HG02678 (cell line): ENCODE data around the gene TOMM22.
"Not testable (repeated sequence)": the region's sequence is repeated elsewhere in the genome, so short reads cannot be mapped to it uniquely, and the experiment has no call there.

Source experiments
- ATAC-seq: cut with Tn5 transposase; IDR thresholded peaks from one replicate; pipeline ENCODE4 v1.9.1; 2021; ENCODE audit warnings: mild to moderate bottlenecking, moderate library complexity; ENCODE audit not compliant: unreplicated experiment

TOMM22 gene

GRCh38 chr22:38681582-38682335, at the start of gene TOMM22:
TOMM22 (plus strand) TSS chr22:38681957; CDS start chr22:38681979, 22 bp downstream.
- peak; percentile 98 for ATAC-seq

- no peak for ATAC-seq
These were observed 49.2 kb upstream of the TOMM22 start for GRCh38 chr22:38632528-38632927.

GRCh38 chr22:38638216-38638615, 43.5 kb upstream of the TOMM22 start:
- ATAC-seq: no peak

- no peak for ATAC-seq
These were observed 43.0 kb upstream of the TOMM22 start for GRCh38 chr22:38638728-38639127.

GRCh38 chr22:38641476-38642040, 40.2 kb upstream of the TOMM22 start:
- ATAC-seq: no peak

GRCh38 chr22:38644245-38644644, 37.5 kb upstream of the TOMM22 start:
- ATAC-seq: not testable (repeated sequence)

- no peak for ATAC-seq
These were observed 36.3 kb upstream of the TOMM22 start for GRCh38 chr22:38645430-38645829.

- ATAC-seq: no peak
These were observed 31.8 kb upstream of the TOMM22 start for GRCh38 chr22:38649841-38650522.

GRCh38 chr22:38652859-38653258, 28.9 kb upstream of the TOMM22 start:
- ATAC-seq: no peak

- no peak for ATAC-seq
These were observed 28.0 kb upstream of the TOMM22 start for GRCh38 chr22:38653741-38654140.

GRCh38 chr22:38655519-38656255, 26.1 kb upstream of the TOMM22 start:
- no peak for ATAC-seq

GRCh38 chr22:38656256-38657044, 25.3 kb upstream of the TOMM22 start, which contains the start of the genes CBY1 and FAM227A:
CBY1 (plus strand) TSS chr22:38656638; CDS start chr22:38668055, 11,417 bp downstream.
FAM227A (minus strand) TSS chr22:38656392; CDS start chr22:38650168, 6,224 bp downstream.
- peak; percentile 70 for ATAC-seq

GRCh38 chr22:38657045-38657909, 24.5 kb upstream of the TOMM22 start:
- peak; percentile 48 for ATAC-seq

- ATAC-seq: no peak
These were observed 6.9 kb upstream of the TOMM22 start for GRCh38 chr22:38674888-38675287.

- no peak for ATAC-seq
These were observed 5.9 kb upstream of the TOMM22 start for GRCh38 chr22:38675833-38676232.

GRCh38 chr22:38684895-38685294, 3.1 kb downstream of the TOMM22 start:
- ATAC-seq: no peak

- no peak for ATAC-seq
These were observed 4.0 kb downstream of the TOMM22 start for GRCh38 chr22:38685761-38686160.

GRCh38 chr22:38689651-38690050, 7.9 kb downstream of the TOMM22 start:
- ATAC-seq: no peak

GRCh38 chr22:38694049-38694448, 12.3 kb downstream of the TOMM22 start:
- no peak for ATAC-seq
